Measurements from ENCODE around the gene PTPRO.

The PTPRO gene

DNA sequence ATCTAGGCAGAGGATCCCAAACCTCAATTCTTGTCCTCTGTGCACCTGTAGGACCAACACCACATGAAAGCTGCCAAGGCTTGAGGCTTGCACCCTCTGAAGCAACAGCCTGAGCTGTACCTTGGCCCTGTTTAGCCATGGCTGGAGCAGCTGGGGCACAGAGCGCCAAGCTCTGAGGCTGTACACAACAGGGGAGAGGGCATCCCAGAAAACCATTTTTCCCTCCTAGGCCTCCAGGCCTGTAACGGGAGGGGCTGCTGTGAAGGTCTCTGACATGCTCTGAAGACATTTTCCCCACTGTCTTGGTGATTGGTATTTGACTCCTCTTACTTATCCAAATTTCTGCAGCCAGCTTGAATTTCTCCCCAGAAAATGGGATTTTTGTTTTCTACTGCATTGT is 22.4 kb upstream of the PTPRO start:
- H3K27me3 ChIP-seq (ENCODE audit: low read depth, low read length) = no peaks in the 10 kb centered on the region
- TF ChIP-seq, protein P1, sequence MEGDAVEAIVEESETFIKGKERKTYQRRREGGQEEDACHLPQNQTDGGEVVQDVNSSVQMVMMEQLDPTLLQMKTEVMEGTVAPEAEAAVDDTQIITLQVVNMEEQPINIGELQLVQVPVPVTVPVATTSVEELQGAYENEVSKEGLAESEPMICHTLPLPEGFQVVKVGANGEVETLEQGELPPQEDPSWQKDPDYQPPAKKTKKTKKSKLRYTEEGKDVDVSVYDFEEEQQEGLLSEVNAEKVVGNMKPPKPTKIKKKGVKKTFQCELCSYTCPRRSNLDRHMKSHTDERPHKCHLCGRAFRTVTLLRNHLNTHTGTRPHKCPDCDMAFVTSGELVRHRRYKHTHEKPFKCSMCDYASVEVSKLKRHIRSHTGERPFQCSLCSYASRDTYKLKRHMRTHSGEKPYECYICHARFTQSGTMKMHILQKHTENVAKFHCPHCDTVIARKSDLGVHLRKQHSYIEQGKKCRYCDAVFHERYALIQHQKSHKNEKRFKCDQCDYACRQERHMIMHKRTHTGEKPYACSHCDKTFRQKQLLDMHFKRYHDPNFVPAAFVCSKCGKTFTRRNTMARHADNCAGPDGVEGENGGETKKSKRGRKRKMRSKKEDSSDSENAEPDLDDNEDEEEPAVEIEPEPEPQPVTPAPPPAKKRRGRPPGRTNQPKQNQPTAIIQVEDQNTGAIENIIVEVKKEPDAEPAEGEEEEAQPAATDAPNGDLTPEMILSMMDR (IDR thresholded peaks at IDR 0.05; ENCODE audit: low read depth, low read length) = no peak
- no peak for TF ChIP-seq EZH2phosphoT487 (IDR thresholded peaks at IDR 0.05; ENCODE audit: low read depth)
- H3K4me2 ChIP-seq (ENCODE audit: low read length) = no peak overlapping the region
- no peak overlapping the region for H3K4me3 ChIP-seq (ENCODE audit: low read length)
- no peaks in the 10 kb centered on the region for H4K20me1 ChIP-seq (ENCODE audit: insufficient read depth, low read length)
- H3K36me3 ChIP-seq (replicated peaks; ENCODE audit: low read depth, low read length) = no peaks in the 10 kb centered on the region
- H3K27ac ChIP-seq (ENCODE audit: low read length) = no peak overlapping the region
- H3K9me3 ChIP-seq (ENCODE audit: insufficient read depth, low read length) = no peaks in the 10 kb centered on the region
- H3K4me1 ChIP-seq (ENCODE audit: low read length) = no peaks in the 10 kb centered on the region
- H2AFZ ChIP-seq (ENCODE audit: low read depth, low read length) = no peak overlapping the region
- no peak overlapping the region for H3K9ac ChIP-seq (ENCODE audit: low read length)
- no peaks in the 10 kb centered on the region for H3K79me2 ChIP-seq (ENCODE audit: low read length)

DNA sequence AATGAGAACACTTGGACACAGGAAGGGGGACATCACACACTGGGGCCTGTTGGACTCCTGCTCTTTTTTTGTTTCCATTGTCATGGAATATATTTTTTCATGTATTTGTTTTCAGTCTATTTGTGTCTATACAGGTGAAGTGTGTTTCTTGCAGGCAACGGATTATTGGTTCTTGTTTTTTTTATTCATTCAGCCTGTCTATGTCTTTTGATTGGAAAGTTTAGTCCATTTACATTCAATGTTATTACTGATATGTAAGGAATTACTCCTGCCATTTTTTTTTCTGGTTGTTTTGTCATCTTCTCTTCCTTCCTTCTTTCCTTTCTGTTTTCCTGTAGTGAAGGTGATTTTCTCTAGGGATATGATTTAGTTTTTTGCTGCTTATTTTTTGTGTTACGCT is 18.0 kb upstream of the PTPRO start:
- Histone ChIP-seq H3K9me3 (ENCODE audit: insufficient read depth, low read length) (no peaks in the 10 kb centered on the region), H3K27me3 (ENCODE audit: low read depth, low read length) (no peaks in the 10 kb centered on the region), H2AFZ (ENCODE audit: low read depth, low read length) (no peak overlapping the region), H3K4me2 (ENCODE audit: low read length) (no peak overlapping the region), H3K36me3 (replicated peaks; ENCODE audit: low read depth, low read length) (no peaks in the 10 kb centered on the region), H3K79me2 (ENCODE audit: low read length) (no peaks in the 10 kb centered on the region), H4K20me1 (ENCODE audit: insufficient read depth, low read length) (no peaks in the 10 kb centered on the region), H3K4me1 (ENCODE audit: low read length) (no peaks in the 10 kb centered on the region), H3K9ac (ENCODE audit: low read length) (no peak overlapping the region), H3K4me3 (ENCODE audit: low read length) (no peak overlapping the region), H3K27ac (ENCODE audit: low read length) (no peak overlapping the region)
- TF ChIP-seq EZH2phosphoT487 (IDR thresholded peaks at IDR 0.05; ENCODE audit: low read depth) = no peak
- TF ChIP-seq, protein P1 (IDR thresholded peaks at IDR 0.05; ENCODE audit: low read depth, low read length) = no peak

DNA sequence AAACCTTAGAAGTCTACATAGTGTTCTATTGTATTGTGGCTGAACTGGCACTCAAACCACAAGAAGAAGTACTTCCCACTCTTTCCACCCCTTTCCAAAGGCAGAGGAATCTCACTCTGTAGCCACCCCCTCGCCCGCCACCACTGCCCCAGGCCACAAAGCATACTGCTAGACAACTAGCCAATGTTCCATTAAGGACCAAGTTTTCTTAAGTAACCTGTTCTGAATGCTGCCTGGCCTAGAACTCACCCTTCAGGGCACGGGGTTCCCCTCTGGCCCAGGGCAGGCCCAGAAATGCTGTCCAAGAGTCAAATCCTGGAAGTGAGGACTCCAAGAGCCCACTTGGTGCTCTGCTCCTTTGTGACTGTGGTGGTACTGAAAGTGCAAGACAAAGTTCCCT is 15.7 kb upstream of the PTPRO start:
- H3K27me3 ChIP-seq (ENCODE audit: low read depth, low read length) = no peaks in the 10 kb centered on the region
- H3K79me2 ChIP-seq (ENCODE audit: low read length) = no peaks in the 10 kb centered on the region
- H3K27ac ChIP-seq (ENCODE audit: low read length) = no peak overlapping the region
- H3K4me1 ChIP-seq (ENCODE audit: low read length) = no peaks in the 10 kb centered on the region
- H3K9me3 ChIP-seq (ENCODE audit: insufficient read depth, low read length) = no peaks in the 10 kb centered on the region
- H3K4me2 ChIP-seq (ENCODE audit: low read length) = no peak overlapping the region
- no peak overlapping the region for H3K4me3 ChIP-seq (ENCODE audit: low read length)
- TF ChIP-seq, protein P1 (IDR thresholded peaks at IDR 0.05; ENCODE audit: low read depth, low read length) = no peak
- no peak for TF ChIP-seq EZH2phosphoT487 (IDR thresholded peaks at IDR 0.05; ENCODE audit: low read depth)
- no peak overlapping the region for H2AFZ ChIP-seq (ENCODE audit: low read depth, low read length)
- no peak overlapping the region for H3K9ac ChIP-seq (ENCODE audit: low read length)
- H4K20me1 ChIP-seq (ENCODE audit: insufficient read depth, low read length) = no peaks in the 10 kb centered on the region
- no peaks in the 10 kb centered on the region for H3K36me3 ChIP-seq (replicated peaks; ENCODE audit: low read depth, low read length)

DNA sequence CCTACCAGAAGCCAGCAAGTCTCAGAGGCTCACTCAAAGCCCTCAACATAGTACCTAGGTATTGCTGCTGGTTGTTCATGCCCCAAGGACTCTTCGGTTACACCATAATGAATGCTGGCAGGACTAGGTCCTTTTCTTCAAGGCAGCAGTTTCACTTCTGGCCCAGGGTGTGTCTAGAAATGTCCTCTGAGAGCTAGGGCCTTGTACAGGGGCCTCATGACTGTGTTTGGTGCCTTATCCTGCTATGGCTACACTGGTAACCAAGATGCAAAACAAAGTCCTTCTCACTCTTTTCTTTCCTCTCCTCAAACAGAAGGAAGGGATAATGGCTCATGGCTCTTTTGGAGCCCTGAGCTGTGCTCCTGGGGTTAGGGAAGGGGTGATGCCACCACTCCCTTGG is 15.2 kb upstream of the PTPRO start:
- Histone ChIP-seq H3K27me3 (ENCODE audit: low read depth, low read length) (no peaks in the 10 kb centered on the region), H3K9ac (ENCODE audit: low read length) (no peak overlapping the region), H3K36me3 (replicated peaks; ENCODE audit: low read depth, low read length) (no peaks in the 10 kb centered on the region), H3K4me3 (ENCODE audit: low read length) (no peak overlapping the region), H3K27ac (ENCODE audit: low read length) (no peak overlapping the region), H3K4me2 (ENCODE audit: low read length) (no peak overlapping the region), H2AFZ (ENCODE audit: low read depth, low read length) (no peak overlapping the region), H4K20me1 (ENCODE audit: insufficient read depth, low read length) (no peaks in the 10 kb centered on the region), H3K4me1 (ENCODE audit: low read length) (no peaks in the 10 kb centered on the region), H3K79me2 (ENCODE audit: low read length) (no peaks in the 10 kb centered on the region), H3K9me3 (ENCODE audit: insufficient read depth, low read length) (no peaks in the 10 kb centered on the region)
- TF ChIP-seq EZH2phosphoT487 (IDR thresholded peaks at IDR 0.05; ENCODE audit: low read depth) = no peak
- TF ChIP-seq, protein P1 (IDR thresholded peaks at IDR 0.05; ENCODE audit: low read depth, low read length) = no peak
